SU-DHL-6 (cell line): ENCODE results near the gene SNX11.
A peak's percentile ranks its signal among the peaks of the same experiment; 100 is the strongest.

Source experiments
- H2AFZ ChIP-seq: fragments of 200-600 bp; sonication (generic); 2 replicates; pipeline ENCODE4 v1.6.1; 2014; ENCODE audit warnings: low read depth, mild to moderate bottlenecking, moderate library complexity, mixed read lengths, antibody characterized with exemption, low read length; ENCODE audit not compliant: severe bottlenecking
- H3F3A ChIP-seq: fragments of 200-600 bp; shearing (Covaris generic); 2 replicates; pipeline ENCODE4 v1.6.0; 2016; ENCODE audit warnings: antibody characterized with exemption, mild to moderate bottlenecking; ENCODE audit not compliant: insufficient read depth
- H3K27ac ChIP-seq: fragments of 200-600 bp; sonication (generic); 2 replicates; pipeline ENCODE4 v1.5.1; 2016; ENCODE audit warnings: low read depth, mild to moderate bottlenecking, low read length, moderate library complexity, mixed read lengths
- H3K27me3 ChIP-seq: fragments of 200-600 bp; sonication (generic), shearing (Covaris generic); 2 replicates; pipeline ENCODE4 v1.6.0; 2014; ENCODE audit warnings: mild to moderate bottlenecking, low read length
- H3K36me3 ChIP-seq: fragments of 200-600 bp; sonication (generic); 2 replicates; pipeline ENCODE4 v1.6.1; 2014; ENCODE audit warnings: mild to moderate bottlenecking, low read length, mixed read lengths
- H3K4me2 ChIP-seq: fragments of 300-600, 200-600 bp; shearing (Covaris generic), sonication (generic); 2 replicates; pipeline ENCODE4 v1.6.0; 2014; ENCODE audit warnings: low read length, low read depth, mild to moderate bottlenecking; ENCODE audit not compliant: poor library complexity, severe bottlenecking
- H3K4me3 ChIP-seq: fragments of 200-600 bp; sonication (generic); 2 replicates; pipeline ENCODE4 v1.5.1; 2014; ENCODE audit warnings: antibody characterized with exemption, low read length, mild to moderate bottlenecking, mixed read lengths; ENCODE audit not compliant: insufficient read depth, poor library complexity, severe bottlenecking
- H3K79me2 ChIP-seq: fragments of 200-600 bp; sonication (generic); 2 replicates; pipeline ENCODE4 v1.6.1; 2014; ENCODE audit warnings: mild to moderate bottlenecking, low read length, moderate library complexity; ENCODE audit not compliant: insufficient read depth
- H3K9ac ChIP-seq: fragments of 200-600 bp; sonication (generic); 2 replicates; pipeline ENCODE4 v1.7.0; 2014; ENCODE audit warnings: mild to moderate bottlenecking, low read length
- H3K9me2 ChIP-seq: fragments of 200-600 bp; sonication (generic); replicated peaks from 2 replicates; pipeline ENCODE4 v1.6.1; 2014; ENCODE audit warnings: low read length; ENCODE audit not compliant: insufficient read depth
- H3K9me3 ChIP-seq: fragments of 200-600 bp; sonication (generic); 2 replicates; pipeline ENCODE4 v1.6.1; 2014; ENCODE audit warnings: low read length, mixed read lengths; ENCODE audit not compliant: insufficient read depth
- H4K20me1 ChIP-seq: fragments of 200-600 bp; sonication (generic); 2 replicates; pipeline ENCODE4 v1.6.1; 2014; ENCODE audit warnings: low read depth, mild to moderate bottlenecking, antibody characterized with exemption, low read length, moderate library complexity, mixed read lengths
- EZH2phosphoT487 ChIP-seq: fragments of 200-600 bp; sonication (generic), shearing (Covaris generic); conservative IDR thresholded peaks from 2 replicates; pipeline ENCODE4 v1.6.1; 2018; ENCODE audit warnings: mild to moderate bottlenecking, antibody characterized with exemption, low read length, moderate library complexity, mixed read lengths
- TF ChIP-seq, protein P1 (sequence below): fragments of 200-600 bp; sonication (generic); IDR thresholded peaks from one replicate; pipeline ENCODE4 v1.5.1; 2017; ENCODE audit warnings: antibody characterized with exemption, mild to moderate bottlenecking, low read length, moderate library complexity; ENCODE audit not compliant: insufficient read depth, poor library complexity, severe bottlenecking

Gene SNX11, protein sequence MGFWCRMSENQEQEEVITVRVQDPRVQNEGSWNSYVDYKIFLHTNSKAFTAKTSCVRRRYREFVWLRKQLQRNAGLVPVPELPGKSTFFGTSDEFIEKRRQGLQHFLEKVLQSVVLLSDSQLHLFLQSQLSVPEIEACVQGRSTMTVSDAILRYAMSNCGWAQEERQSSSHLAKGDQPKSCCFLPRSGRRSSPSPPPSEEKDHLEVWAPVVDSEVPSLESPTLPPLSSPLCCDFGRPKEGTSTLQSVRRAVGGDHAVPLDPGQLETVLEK

DNA sequence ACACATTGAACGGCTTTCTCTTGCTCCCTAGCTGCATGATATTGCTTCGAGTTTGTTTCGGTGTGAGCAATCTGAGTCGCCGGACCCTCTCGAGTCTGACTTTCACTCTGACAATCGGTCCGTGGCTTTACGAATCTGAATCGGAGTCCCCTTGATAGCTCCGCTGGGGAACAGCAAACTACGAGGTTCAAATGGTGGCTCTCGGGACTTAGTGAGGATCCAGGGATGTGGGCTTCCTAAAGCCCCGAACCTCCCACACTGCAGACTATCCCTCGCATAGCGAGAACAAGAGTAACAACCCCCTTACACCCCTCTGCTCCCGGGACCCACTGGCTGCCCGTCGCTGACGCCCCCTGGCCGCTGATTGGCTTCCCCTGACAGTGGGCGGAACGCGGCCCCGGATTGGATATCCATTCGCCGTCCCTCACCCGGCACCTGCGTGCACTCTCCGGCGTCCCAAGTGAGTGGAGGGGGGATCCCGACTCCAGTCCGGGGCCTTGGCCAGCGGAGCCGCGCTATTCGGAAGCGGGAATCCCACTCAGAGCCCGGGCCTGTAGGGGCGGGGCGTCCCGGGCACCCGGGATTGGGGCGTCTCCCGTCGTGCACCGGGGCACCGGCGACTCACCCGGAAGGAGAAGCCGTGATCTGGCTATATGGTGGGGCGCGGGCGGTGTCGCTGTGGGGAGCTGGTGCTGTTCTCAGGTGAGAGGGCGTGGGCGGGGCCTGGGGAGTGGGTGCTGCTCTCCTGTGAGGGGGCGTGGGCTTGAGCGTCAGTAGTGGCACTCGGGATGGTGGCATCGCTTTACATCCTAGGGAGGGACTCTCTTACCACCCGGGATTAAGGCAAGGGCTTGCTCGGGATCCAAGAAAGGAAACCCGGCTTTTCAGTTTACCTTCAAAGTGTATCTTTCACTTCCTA is at the start of gene SNX11:
SNX11 (plus strand) TSS at position 630 of the 919 bp plus-strand sequence. CDS start 4,278 bp downstream, outside the sequence.
- H3K9me2 ChIP-seq = no peaks in the 10 kb centered on the region
- peaks cover 8% of the 10 kb centered on the region; the same call in 1 of the 2 replicates for H3K9me3 ChIP-seq
- no peaks in the 10 kb centered on the region for H4K20me1 ChIP-seq
- H2AFZ ChIP-seq = peak within 1 kb of the TSS; percentile 90
- no peaks in the 10 kb centered on the region for H3K36me3 ChIP-seq
- TF ChIP-seq EZH2phosphoT487 = no peak
- TF ChIP-seq, protein P1, sequence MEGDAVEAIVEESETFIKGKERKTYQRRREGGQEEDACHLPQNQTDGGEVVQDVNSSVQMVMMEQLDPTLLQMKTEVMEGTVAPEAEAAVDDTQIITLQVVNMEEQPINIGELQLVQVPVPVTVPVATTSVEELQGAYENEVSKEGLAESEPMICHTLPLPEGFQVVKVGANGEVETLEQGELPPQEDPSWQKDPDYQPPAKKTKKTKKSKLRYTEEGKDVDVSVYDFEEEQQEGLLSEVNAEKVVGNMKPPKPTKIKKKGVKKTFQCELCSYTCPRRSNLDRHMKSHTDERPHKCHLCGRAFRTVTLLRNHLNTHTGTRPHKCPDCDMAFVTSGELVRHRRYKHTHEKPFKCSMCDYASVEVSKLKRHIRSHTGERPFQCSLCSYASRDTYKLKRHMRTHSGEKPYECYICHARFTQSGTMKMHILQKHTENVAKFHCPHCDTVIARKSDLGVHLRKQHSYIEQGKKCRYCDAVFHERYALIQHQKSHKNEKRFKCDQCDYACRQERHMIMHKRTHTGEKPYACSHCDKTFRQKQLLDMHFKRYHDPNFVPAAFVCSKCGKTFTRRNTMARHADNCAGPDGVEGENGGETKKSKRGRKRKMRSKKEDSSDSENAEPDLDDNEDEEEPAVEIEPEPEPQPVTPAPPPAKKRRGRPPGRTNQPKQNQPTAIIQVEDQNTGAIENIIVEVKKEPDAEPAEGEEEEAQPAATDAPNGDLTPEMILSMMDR = no peak
- H3K27ac ChIP-seq = peak within 1 kb of the TSS; percentile 68
- peak within 1 kb of the TSS; percentile 84 for H3K4me2 ChIP-seq
- H3K9ac ChIP-seq = peak within 1 kb of the TSS; percentile 71
- no peaks in the 10 kb centered on the region for H3K27me3 ChIP-seq
- peak within 1 kb of the TSS; percentile 97 for H3K4me3 ChIP-seq
- peaks cover 31% of the 10 kb centered on the region for H3F3A ChIP-seq
- H3K79me2 ChIP-seq = peaks cover 35% of the 10 kb centered on the region

DNA sequence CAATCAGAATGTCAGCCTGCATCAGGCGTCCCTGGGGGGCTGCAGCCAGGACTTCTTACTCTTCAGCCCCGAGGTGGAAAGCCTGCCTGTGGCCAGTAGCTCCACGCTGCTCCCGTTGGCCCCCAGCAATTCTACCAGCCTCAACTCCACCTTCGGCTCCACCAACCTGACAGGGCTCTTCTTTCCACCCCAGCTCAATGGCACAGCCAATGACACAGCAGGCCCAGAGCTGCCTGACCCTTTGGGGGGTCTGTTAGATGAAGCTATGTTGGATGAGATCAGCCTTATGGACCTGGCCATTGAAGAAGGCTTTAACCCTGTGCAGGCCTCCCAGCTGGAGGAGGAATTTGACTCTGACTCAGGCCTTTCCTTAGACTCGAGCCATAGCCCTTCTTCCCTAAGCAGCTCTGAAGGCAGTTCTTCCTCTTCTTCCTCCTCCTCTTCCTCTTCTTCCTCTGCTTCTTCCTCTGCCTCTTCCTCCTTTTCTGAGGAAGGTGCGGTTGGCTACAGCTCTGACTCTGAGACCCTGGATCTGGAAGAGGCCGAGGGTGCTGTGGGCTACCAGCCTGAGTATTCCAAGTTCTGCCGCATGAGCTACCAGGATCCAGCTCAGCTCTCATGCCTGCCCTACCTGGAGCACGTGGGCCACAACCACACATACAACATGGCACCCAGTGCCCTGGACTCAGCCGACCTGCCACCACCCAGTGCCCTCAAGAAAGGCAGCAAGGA is 49.0 kb upstream of the SNX11 start:
- no peak overlapping the region for H3K27ac ChIP-seq
- no peaks in the 10 kb centered on the region for H3K9me2 ChIP-seq
- peaks cover 26% of the 10 kb centered on the region for H3K79me2 ChIP-seq
- no peaks in the 10 kb centered on the region for H3K27me3 ChIP-seq
- no peak overlapping the region for H3K4me3 ChIP-seq
- H3K4me2 ChIP-seq = no peak overlapping the region
- peaks cover 11% of the 10 kb centered on the region; the same call in 1 of the 2 replicates for H3K36me3 ChIP-seq
- H3K9me3 ChIP-seq = no peaks in the 10 kb centered on the region
- no peak overlapping the region for H3K9ac ChIP-seq
- no peaks in the 10 kb centered on the region for H3F3A ChIP-seq
- H4K20me1 ChIP-seq = no peaks in the 10 kb centered on the region
- TF ChIP-seq EZH2phosphoT487 = no peak
- TF ChIP-seq, protein P1 = no peak
- no peak overlapping the region for H2AFZ ChIP-seq

DNA sequence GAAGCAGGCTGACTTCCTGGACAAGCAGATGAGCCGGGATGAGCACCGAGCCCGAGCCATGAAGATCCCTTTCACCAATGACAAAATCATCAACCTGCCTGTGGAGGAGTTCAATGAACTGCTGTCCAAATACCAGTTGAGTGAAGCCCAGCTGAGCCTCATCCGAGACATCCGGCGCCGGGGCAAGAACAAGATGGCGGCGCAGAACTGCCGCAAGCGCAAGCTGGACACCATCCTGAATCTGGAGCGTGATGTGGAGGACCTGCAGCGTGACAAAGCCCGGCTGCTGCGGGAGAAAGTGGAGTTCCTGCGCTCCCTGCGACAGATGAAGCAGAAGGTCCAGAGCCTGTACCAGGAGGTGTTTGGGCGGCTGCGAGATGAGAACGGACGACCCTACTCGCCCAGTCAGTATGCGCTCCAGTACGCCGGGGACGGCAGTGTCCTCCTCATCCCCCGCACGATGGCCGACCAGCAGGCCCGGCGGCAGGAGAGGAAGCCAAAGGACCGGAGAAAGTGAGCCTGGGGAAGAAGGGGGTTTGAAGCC is 48.4 kb upstream of the SNX11 start:
- no peak overlapping the region for H3K4me2 ChIP-seq
- TF ChIP-seq, protein P1 = no peak
- no peak for TF ChIP-seq EZH2phosphoT487
- peaks cover 20% of the 10 kb centered on the region for H3K79me2 ChIP-seq

More for the DNA sequence above, 48.4 kb upstream of the SNX11 start:
- Histone ChIP-seq H3K9me3 (no peaks in the 10 kb centered on the region), H3K27me3 (no peaks in the 10 kb centered on the region), H3K9me2 (no peaks in the 10 kb centered on the region), H3K4me3 (no peak overlapping the region), H3F3A (no peaks in the 10 kb centered on the region), H3K27ac (no peak overlapping the region), H3K36me3 (peaks cover 11% of the 10 kb centered on the region; the same call in 1 of the 2 replicates), H4K20me1 (no peaks in the 10 kb centered on the region), H2AFZ (no peak overlapping the region), H3K9ac (no peak overlapping the region)
